GM12878 (cell line): ENCODE measurements around the gene DLG1. TPM values are rescaled to one million over a fixed set of nuclear protein-coding genes. Genes with fewer than 3 reads are reported as not detected.
A peak's percentile ranks its signal among the peaks of the same experiment; 100 is the strongest.

Experiments used
- ATAC-seq: fragments of 200-7000 bp; cut with Tn5 transposase; 3 replicates; pipeline ENCODE4 v1.9.1; 2020; ENCODE audit warnings: mild to moderate bottlenecking, moderate library complexity
- BruUV-seq: library from RNA; stranded (reverse); fragments of 400-500 nt; replicated peaks from 2 replicates; lab custom pipeline; 2021; lab: Mats Ljungman, UMichigan
- CTCF ChIA-PET: fragments of 300-600 bp; sonication (Branson Sonifier 250); formaldehyde crosslinking; extraction: SDS; loops from one replicate; lab custom pipeline; 2021; ENCODE audit warnings: inconsistent platforms; lab: Yijun Ruan, JAX
- POLR2A ChIA-PET: fragments of 350-600 bp; formaldehyde crosslinking; extraction: SDS; loops from one replicate; lab custom pipeline; 2021; ENCODE audit warnings: inconsistent platforms; lab: Charles Lee
- RAD21 ChIA-PET: fragments of 300-600 bp; sonication (Branson Sonifier 250); formaldehyde crosslinking; loops from one replicate; lab custom pipeline; 2023; ENCODE audit warnings: antibody characterized with exemption; ENCODE audit not compliant: unreplicated experiment; lab: Charles Lee
- SMC1A ChIA-PET: fragments of 300-600 bp; sonication (Branson Sonifier 250); formaldehyde crosslinking; loops from one replicate; lab custom pipeline; 2023; ENCODE audit not compliant: unreplicated experiment, uncharacterized antibody; lab: Charles Lee
- DNase-seq: peaks from one replicate; pipeline ENCODE4 v3.0.0-alpha.2; 2011; ENCODE audit warnings: low read depth, low spot score
- FAIRE-seq: peaks from 3 replicates; lab custom pipeline; 2011; peaks lifted over from hg19 to GRCh38; lab: Jason Lieb, UNC
- H2AFZ ChIP-seq: 2 replicates; pipeline ENCODE4 v1.6.0; 2011; ENCODE audit warnings: low read depth, low read length, control low read depth; ENCODE audit not compliant: control insufficient read depth
- H3K27ac ChIP-seq: 2 replicates; pipeline ENCODE4 v1.5.1; 2011; ENCODE audit warnings: control low read depth; ENCODE audit not compliant: control insufficient read depth, insufficient read depth
- H3K27me3 ChIP-seq, 2 experiments: replicated peaks in 1 of 2; 2 replicates each; pipeline versions ENCODE4 v1.6.0 to v1.6.1; 2011; ENCODE audit warnings: low read length in 1 of 2; ENCODE audit not compliant: control insufficient read depth in 2 of 2, insufficient read depth in 2 of 2
- H3K36me3 ChIP-seq, 2 experiments: 2 replicates each; pipeline ENCODE4 v1.5.1; 2011; ENCODE audit warnings: low read length in 1 of 2; ENCODE audit not compliant: control insufficient read depth in 2 of 2, insufficient read depth in 2 of 2
- H3K4me1 ChIP-seq: 2 replicates; pipeline ENCODE4 v1.6.1; 2011; ENCODE audit warnings: mild to moderate bottlenecking, low read length, moderate library complexity, mixed read lengths; ENCODE audit not compliant: control insufficient read depth, insufficient read depth
- H3K4me2 ChIP-seq: 2 replicates; pipeline ENCODE4 v1.6.0; 2011; ENCODE audit warnings: control low read depth; ENCODE audit not compliant: control insufficient read depth, insufficient read depth
- H3K4me3 ChIP-seq: fragments of 200-600 bp; sonication (generic); 2 replicates; pipeline ENCODE4 v1.5.1; 2016
- H3K79me2 ChIP-seq: 2 replicates; pipeline ENCODE4 v1.6.0; 2011; ENCODE audit warnings: low read length; ENCODE audit not compliant: control insufficient read depth, insufficient read depth
- H3K9ac ChIP-seq: 2 replicates; pipeline ENCODE4 v1.8.0; 2011; ENCODE audit warnings: low read length, control low read depth, mixed read lengths; ENCODE audit not compliant: control insufficient read depth, insufficient read depth
- H3K9me3 ChIP-seq: replicated peaks from 3 replicates; pipeline ENCODE4 v1.5.1; 2011; ENCODE audit warnings: mild to moderate bottlenecking, low read length; ENCODE audit not compliant: control insufficient read depth, insufficient read depth
- H4K20me1 ChIP-seq: 2 replicates; pipeline ENCODE4 v1.6.0; 2011; ENCODE audit not compliant: control insufficient read depth, insufficient read depth
- ASH2L ChIP-seq: fragments of 300-600, 200-600 bp; sonication (generic); IDR thresholded peaks from 2 replicates; pipeline ENCODE4 v1.6.1; 2017; ENCODE audit warnings: low read depth, mild to moderate bottlenecking, borderline replicate concordance
- ETV6 ChIP-seq, 2 experiments: fragments of 450-650 bp in 1 of 2; IDR thresholded peaks in 1 of 2; conservative IDR thresholded peaks in 1 of 2; 2 replicates each; pipeline ENCODE4 v1.6.1; 2014; ENCODE audit warnings: antibody characterized with exemption in 1 of 2, borderline replicate concordance in 1 of 2, low read depth in 1 of 2, mild to moderate bottlenecking in 1 of 2, moderate library complexity in 1 of 2
- EZH2 ChIP-seq: IDR thresholded peaks from 2 replicates; pipeline ENCODE4 v1.6.1; 2012; ENCODE audit warnings: low read depth, mild to moderate bottlenecking, control low read depth, inconsistent platforms, low read length, borderline replicate concordance; ENCODE audit not compliant: control insufficient read depth
- GATAD2B ChIP-seq: fragments of 450-650 bp; conservative IDR thresholded peaks from 2 replicates; pipeline ENCODE4 v1.6.1; 2017; ENCODE audit warnings: low read depth, mild to moderate bottlenecking, moderate library complexity
- HDAC2 ChIP-seq: fragments of 200-600 bp; sonication (generic); IDR thresholded peaks from 2 replicates; pipeline ENCODE4 v1.6.1; 2017
- IKZF2 ChIP-seq, 2 experiments: fragments of 450-650 bp; IDR thresholded peaks; 2 replicates each; pipeline ENCODE4 v1.6.1; 2017; ENCODE audit warnings: mild to moderate bottlenecking in 2 of 2, moderate library complexity in 2 of 2
- MLLT1 ChIP-seq: fragments of 450-650 bp; IDR thresholded peaks from 2 replicates; pipeline ENCODE4 v1.6.1; 2016; ENCODE audit warnings: mild to moderate bottlenecking
- NFIC ChIP-seq: IDR thresholded peaks from 2 replicates; pipeline ENCODE4 v1.6.1; 2012; ENCODE audit warnings: low read depth, mild to moderate bottlenecking, inconsistent platforms, low read length, moderate library complexity
- NR2F1 ChIP-seq: fragments of 450-650 bp; conservative IDR thresholded peaks from 2 replicates; pipeline ENCODE4 v1.6.1; 2017; ENCODE audit warnings: mild to moderate bottlenecking
- PBX3 ChIP-seq: IDR thresholded peaks from 2 replicates; pipeline ENCODE4 v1.6.1; 2011; ENCODE audit warnings: mild to moderate bottlenecking, low read depth, low read length, moderate library complexity; ENCODE audit not compliant: insufficient replicate concordance
- RAD21 ChIP-seq: IDR thresholded peaks from 2 replicates; pipeline ENCODE4 v1.6.1; 2011; ENCODE audit warnings: mild to moderate bottlenecking, low read depth, low read length, moderate library complexity; ENCODE audit not compliant: insufficient read depth
- TCF3 ChIP-seq: IDR thresholded peaks from 2 replicates; pipeline ENCODE4 v1.6.1; 2012; ENCODE audit warnings: low read depth, mild to moderate bottlenecking, low read length, borderline replicate concordance; ENCODE audit not compliant: insufficient read depth
- ZZZ3 ChIP-seq: IDR thresholded peaks from 2 replicates; pipeline ENCODE4 v1.6.1; 2011; ENCODE audit warnings: low read depth; ENCODE audit not compliant: control insufficient read depth, insufficient read length
- WGBS: methylation state at CpG from one replicate; pipeline ENCODE4 v1.1.6; 2016; ENCODE audit warnings: low lambda C conversion rate; ENCODE audit not compliant: insufficient replicate concordance, insufficient coverage; ENCODE audit errors: missing lambda C conversion rate; 5-methylcytosine and 5-hydroxymethylcytosine counted together
- in situ Hi-C: fragments of 300-500 bp; cut with MboI; formaldehyde crosslinking; loops from 9 replicates; pipeline ENCODE4 v1.14.3; 2018; ENCODE audit warnings: mixed read lengths
- intact Hi-C: fragments of 100-400 bp; cut with micrococcal nuclease; formaldehyde crosslinking; loops from one replicate; pipeline ENCODE4 v1.14.2; 2022; ENCODE audit not compliant: unreplicated experiment
- polyA plus RNA-seq, 11 experiments: library from polyadenylated mRNA; depleted of rRNA in 4 of 11; unstranded in 6 of 11; stranded (reverse) in 5 of 11; fragments of >200 nt; fragmentation: Nextera tagmentation in 4 of 11; fragmentation: Illumina TruSeq in 1 of 11; extraction: Ambion mirVana in 4 of 11; extraction: Trizol in 1 of 11; gene quantifications; 1 replicate in 1 of 11; 2 replicates in 10 of 11; pipeline versions ENCODE4 v1.2.1 to v1.2.3, GENCODE V29; 2011 to 2016; ENCODE audit warnings: inconsistent platforms in 2 of 11, missing spikeins in 2 of 11, low read depth in 1 of 11
- total RNA-seq, 4 experiments: library from RNA; depleted of rRNA in 3 of 4; stranded (reverse); fragments of >200 nt in 3 of 4; fragmentation: Illumina TruSeq in 1 of 4; extraction: Trizol in 1 of 4; gene quantifications; 2 replicates each; pipeline versions ENCODE4 v1.2.1 to v1.2.3, GENCODE V29; 2013 to 2021

Gene DLG1
- total and polyA plus RNA-seq, 10 of the 15 experiments (the other 5 are each of a cell fraction or from before 2014, with no cell fraction given): 9.2 to 63.1 (median 40.1) TPM

GRCh38 chr3:197292648-197293047 lies 5.8 kb downstream of the DLG1 start:
- Histone ChIP-seq H3K4me1 (peaks cover 20% of the 10 kb centered on the region), H4K20me1 (no peaks in the 10 kb centered on the region), H3K4me3 (no peak overlapping the region), H3K79me2 (peaks cover 67% of the 10 kb centered on the region), H3K27me3 (no peaks in the 10 kb centered on the region), H3K27ac (peak overlapping the region; percentile 11; the same call in 1 of the 2 replicates), H3K4me2 (peak overlapping the region; percentile 57), H3K36me3 (peaks cover 0 to 11% of the 10 kb centered on the region in 2 experiments; a peak in 1 of 4 replicates), H3K9ac (no peak overlapping the region), H2AFZ (no peak overlapping the region), H3K9me3 (no peaks in the 10 kb centered on the region)
- ChIA-PET SMC1A (interaction anchor here (1.2 to 4.5 kb wide), 2 partner anchors 35 to 103 kb away, joined by 3 to 26 read pairs; no protein-coding TSS in a partner anchor), CTCF (interaction anchor here (2.2 kb wide), 1 partner anchor 36 kb away, joined by 12 read pairs; no protein-coding TSS in a partner anchor), RAD21 (interaction anchor here (2.9 kb wide), 1 partner anchor 101 kb away, joined by 8 read pairs; no protein-coding TSS in a partner anchor), POLR2A (no interaction called here)
- FAIRE-seq: no peak
- no peak for ATAC-seq
- in situ Hi-C loops: no loop called here
- no TSS peak for BruUV-seq
- intact Hi-C loops: loop anchor here (10.0 kb wide), 1 partner anchor 162 kb away; no protein-coding TSS in a partner anchor
- TF ChIP-seq NFIC: 0 out of 2 replicates have a peak, but pooled peaks have one; percentile 21
- TF ChIP-seq ZZZ3: no peak
- DNase-seq: no peak
- 95% methylated on average over 1 of the region's 1 CpG for WGBS

GRCh38 chr3:197292083-197292646 lies 6.2 kb downstream of the DLG1 start:
- Histone ChIP-seq H3K79me2 (peaks cover 62% of the 10 kb centered on the region), H3K9me3 (no peaks in the 10 kb centered on the region), H3K4me2 (peak overlapping the region; percentile 59), H3K9ac (no peak overlapping the region), H3K27ac (no peak overlapping the region), H2AFZ (no peak overlapping the region), H3K4me3 (no peak overlapping the region), H3K36me3 (peaks cover 0 to 11% of the 10 kb centered on the region in 2 experiments; a peak in 1 of 4 replicates), H3K4me1 (peaks cover 20% of the 10 kb centered on the region), H3K27me3 (no peaks in the 10 kb centered on the region), H4K20me1 (no peaks in the 10 kb centered on the region)
- in situ Hi-C loops: no loop called here
- RAD21 ChIA-PET: no interaction called here
- FAIRE-seq: peak; percentile 62
- POLR2A ChIA-PET: no interaction called here
- intact Hi-C loops: loop anchor here (10.0 kb wide), 1 partner anchor 163 kb away; no protein-coding TSS in a partner anchor
- ATAC-seq: peak; percentile 56
- no peak for DNase-seq
- CTCF ChIA-PET: no interaction called here
- SMC1A ChIA-PET: interaction anchor here (1.2 to 4.5 kb wide), 2 partner anchors 35 to 103 kb away, joined by 3 to 26 read pairs; no protein-coding TSS in a partner anchor
- whole genome bisulfite sequencing: 74% methylated on average over 8 of the region's 8 CpGs
- no TSS peak for BruUV-seq
- TF ChIP-seq GATAD2B (no peak), NR2F1 (no peak), MLLT1 (peak; percentile 59; the same call in 1 of the 2 replicates), IKZF2 (IDR thresholded peaks at IDR 0.05) (peak; percentile 45 to 49; a peak in 2 of 4 replicates), ASH2L (no peak), RAD21 (no peak), PBX3 (no peak), EZH2 (no peak), TCF3 (no peak), HDAC2 (no peak), ETV6 (conservative IDR thresholded peaks at IDR 0.05 in 1 of 2, IDR thresholded peaks at IDR 0.05 in 1 of 2; ENCODE audit: borderline replicate concordance in 1 of 2, low read depth in 1 of 2) (0 out of 4 replicates have a peak, but pooled peaks of 1 of the 2 experiments have one; percentile 34)
